HG03439 (cell line): ENCODE measurements around the gene SLMAP.

ENCODE experiments used
- ATAC-seq: cut with Tn5 transposase; IDR thresholded peaks from one replicate; pipeline ENCODE4 v1.9.1; 2021; ENCODE audit warnings: mild to moderate bottlenecking, moderate library complexity; ENCODE audit not compliant: unreplicated experiment

The SLMAP gene

GRCh38 chr3:57755741-57756527 lies at the start of gene SLMAP:
SLMAP (plus strand) TSS chr3:57756309; CDS start chr3:57757652, 1,343 bp downstream.
- ATAC-seq = peak; percentile 92

GRCh38 chr3:57706462-57706861 lies 49.6 kb upstream of the SLMAP start:
- no peak for ATAC-seq

- ATAC-seq = no peak
Measured at GRCh38 chr3:57709031-57709430, 47.1 kb upstream of the SLMAP start.

- no peak for ATAC-seq
Measured at GRCh38 chr3:57709559-57709958, 46.5 kb upstream of the SLMAP start.

GRCh38 chr3:57715686-57716085 lies 40.4 kb upstream of the SLMAP start:
- ATAC-seq = no peak

GRCh38 chr3:57717205-57717868 lies 38.8 kb upstream of the SLMAP start:
- no peak for ATAC-seq

GRCh38 chr3:57718118-57718517 lies 38.0 kb upstream of the SLMAP start:
- ATAC-seq = no peak

GRCh38 chr3:57726397-57726796 lies 29.7 kb upstream of the SLMAP start:
- no peak for ATAC-seq

- no peak for ATAC-seq
Measured at GRCh38 chr3:57727106-57727505, 29.0 kb upstream of the SLMAP start.

- no peak for ATAC-seq
Measured at GRCh38 chr3:57729334-57730045, 26.6 kb upstream of the SLMAP start.

- no peak for ATAC-seq
Measured at GRCh38 chr3:57730682-57731081, 25.4 kb upstream of the SLMAP start.

- ATAC-seq = no peak
Measured at GRCh38 chr3:57731311-57731710, 24.8 kb upstream of the SLMAP start.

GRCh38 chr3:57733790-57734189 lies 22.3 kb upstream of the SLMAP start:
- ATAC-seq = no peak

- no peak for ATAC-seq
Measured at GRCh38 chr3:57735405-57735804, 20.7 kb upstream of the SLMAP start.

- ATAC-seq = no peak
Measured at GRCh38 chr3:57737840-57738239, 18.3 kb upstream of the SLMAP start.

GRCh38 chr3:57738391-57738790 lies 17.7 kb upstream of the SLMAP start:
- no peak for ATAC-seq

GRCh38 chr3:57740027-57740426 lies 16.1 kb upstream of the SLMAP start:
- no peak for ATAC-seq

- no peak for ATAC-seq
Measured at GRCh38 chr3:57743496-57743895, 12.6 kb upstream of the SLMAP start.

- ATAC-seq = no peak
Measured at GRCh38 chr3:57745101-57745500, 11.0 kb upstream of the SLMAP start.

GRCh38 chr3:57746156-57747010 lies 9.7 kb upstream of the SLMAP start:
- no peak for ATAC-seq

GRCh38 chr3:57749542-57749941 lies 6.6 kb upstream of the SLMAP start:
- ATAC-seq = no peak
